Stimulated activated CD4-positive, alpha-beta T cell treated with anti-CD3 and anti-CD28 coated beads, Interleukin-12 subunit alpha, Interleukin-12 subunit beta, amount 100 ng/mL, for 48 hours (primary cell): ENCODE measurements around the gene SCN1A.
"Not testable (repeated sequence)": the region's sequence is repeated elsewhere in the genome, so short reads cannot be mapped to it uniquely, and the experiment has no call there.

Experiments used
- DNase-seq, 3 donors: peaks; one replicate each; pipeline ENCODE4 v3.0.0-alpha.2; 2020; ENCODE audit warnings: low read depth in 2 of 3, low spot score in 1 of 3

Gene SCN1A

DNA sequence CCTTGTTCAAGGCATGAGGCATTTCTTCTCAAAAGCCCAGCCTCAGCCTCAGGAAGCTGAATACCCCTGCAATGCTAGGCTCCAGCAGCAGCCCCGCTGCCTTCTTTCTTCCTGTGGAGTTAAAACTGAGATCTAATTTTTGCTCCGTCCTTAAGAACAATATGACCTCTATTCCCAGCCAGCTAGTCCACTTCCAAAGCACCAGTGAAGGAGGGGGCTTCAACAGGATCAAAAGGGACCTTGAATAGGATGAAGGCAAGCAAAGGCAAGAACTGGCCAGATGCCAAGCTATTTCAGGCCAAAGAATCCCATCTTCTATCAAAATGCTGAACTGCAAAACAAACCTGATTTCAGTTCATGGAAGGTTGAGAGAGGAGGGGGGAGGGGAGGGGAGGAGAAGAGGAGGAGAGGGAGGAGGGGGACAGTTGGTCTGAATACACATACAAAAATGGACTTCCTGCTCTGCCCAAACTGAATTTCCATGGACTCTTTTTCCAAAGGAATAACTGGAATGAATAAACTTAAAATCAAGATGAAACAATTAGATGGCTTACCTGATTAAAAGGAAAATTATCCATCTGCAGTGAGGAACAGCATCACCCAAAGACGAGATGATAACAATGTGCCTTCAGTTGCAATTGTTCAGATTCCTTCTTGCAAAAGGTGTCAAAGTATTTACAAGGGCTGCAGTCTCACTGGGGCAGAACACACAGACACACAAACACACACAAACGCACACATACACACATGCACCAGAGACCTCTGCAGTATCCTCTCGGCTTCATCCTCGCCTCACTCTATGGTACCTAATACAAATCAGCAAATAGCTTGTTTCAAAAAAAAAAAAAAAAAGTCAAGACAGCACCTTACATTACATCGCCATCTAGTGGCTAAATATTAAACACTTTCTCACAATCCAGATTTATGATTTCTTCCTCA lies at the start of gene SCN1A:
Gene SCN1A, minus strand, starts transcription at position 804 of the 939 bp plus-strand sequence. CDS start 54,399 bp downstream, outside the sequence.
- no peak for DNase-seq

GRCh38 chr2:166173263-166173662 lies 45.4 kb upstream of the SCN1A start:
- DNase-seq = no peak

DNA sequence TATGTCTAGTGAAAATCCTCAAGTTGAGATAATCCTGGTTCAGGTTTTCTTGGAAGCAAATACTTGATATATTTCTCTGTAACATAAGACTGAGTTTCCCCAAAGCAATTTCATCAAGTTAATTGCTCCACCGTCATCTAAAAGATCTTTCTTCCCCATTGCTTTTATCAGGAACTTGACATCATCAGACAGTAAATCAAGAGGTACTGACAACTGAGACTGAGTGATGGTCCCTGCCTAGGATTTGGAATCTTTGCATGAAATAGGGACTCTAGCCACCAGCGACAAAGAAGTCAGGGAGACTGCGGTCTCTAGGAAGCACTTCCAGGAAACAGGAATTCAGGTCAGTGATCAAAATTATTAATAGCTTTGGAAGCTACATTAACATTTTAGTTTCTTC lies 43.4 kb upstream of the SCN1A start:
- no peak for DNase-seq

- no peak for DNase-seq
Observed at GRCh38 chr2:166170356-166170755, 42.5 kb upstream of the SCN1A start.

GRCh38 chr2:166167449-166167848 lies 39.6 kb upstream of the SCN1A start:
- DNase-seq = no peak

- no peak for DNase-seq
Observed at GRCh38 chr2:166163775-166164174, 36.0 kb upstream of the SCN1A start.

GRCh38 chr2:166158546-166158945 lies 30.7 kb upstream of the SCN1A start:
- no peak for DNase-seq

- DNase-seq = no peak
Observed at GRCh38 chr2:166157578-166157977, 29.8 kb upstream of the SCN1A start.

GRCh38 chr2:166156985-166157490 lies 29.2 kb upstream of the SCN1A start:
- no peak for DNase-seq

- no peak for DNase-seq
Observed at GRCh38 chr2:166155589-166155988, 27.8 kb upstream of the SCN1A start.

DNA sequence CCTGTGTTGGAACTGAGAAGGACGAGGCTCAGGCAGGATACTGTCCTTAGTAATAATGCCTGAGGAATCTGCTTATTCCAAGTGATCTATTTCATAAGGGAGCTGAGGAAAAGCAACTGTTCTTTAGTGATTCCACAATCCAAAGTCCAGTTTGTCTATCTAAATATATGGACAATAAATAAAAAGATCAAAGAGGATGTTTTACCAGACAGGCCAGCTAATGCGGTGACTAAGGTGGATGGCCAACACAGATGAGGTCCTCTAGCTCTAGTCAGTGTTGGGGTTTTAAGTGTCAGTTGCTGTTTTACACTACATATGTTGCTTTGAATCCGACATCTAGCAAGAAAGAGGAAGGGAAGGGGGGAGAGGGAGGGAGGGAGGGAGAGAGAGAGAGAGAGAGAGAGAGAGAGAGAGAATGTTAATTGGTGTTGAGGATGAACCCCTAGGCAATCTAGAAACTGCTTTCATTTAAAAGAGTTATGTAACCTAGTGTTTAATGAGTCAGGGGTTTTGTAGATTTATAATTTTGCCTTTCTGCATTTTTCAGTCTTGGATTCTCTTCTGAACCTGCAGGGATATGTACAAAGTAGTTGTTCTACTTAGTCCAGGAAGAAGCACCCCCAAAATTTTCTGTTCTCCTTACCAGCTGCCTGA lies 27.0 kb upstream of the SCN1A start:
- no peak for DNase-seq

- DNase-seq = no peak
Observed at GRCh38 chr2:166152064-166152463, 24.2 kb upstream of the SCN1A start.

DNA sequence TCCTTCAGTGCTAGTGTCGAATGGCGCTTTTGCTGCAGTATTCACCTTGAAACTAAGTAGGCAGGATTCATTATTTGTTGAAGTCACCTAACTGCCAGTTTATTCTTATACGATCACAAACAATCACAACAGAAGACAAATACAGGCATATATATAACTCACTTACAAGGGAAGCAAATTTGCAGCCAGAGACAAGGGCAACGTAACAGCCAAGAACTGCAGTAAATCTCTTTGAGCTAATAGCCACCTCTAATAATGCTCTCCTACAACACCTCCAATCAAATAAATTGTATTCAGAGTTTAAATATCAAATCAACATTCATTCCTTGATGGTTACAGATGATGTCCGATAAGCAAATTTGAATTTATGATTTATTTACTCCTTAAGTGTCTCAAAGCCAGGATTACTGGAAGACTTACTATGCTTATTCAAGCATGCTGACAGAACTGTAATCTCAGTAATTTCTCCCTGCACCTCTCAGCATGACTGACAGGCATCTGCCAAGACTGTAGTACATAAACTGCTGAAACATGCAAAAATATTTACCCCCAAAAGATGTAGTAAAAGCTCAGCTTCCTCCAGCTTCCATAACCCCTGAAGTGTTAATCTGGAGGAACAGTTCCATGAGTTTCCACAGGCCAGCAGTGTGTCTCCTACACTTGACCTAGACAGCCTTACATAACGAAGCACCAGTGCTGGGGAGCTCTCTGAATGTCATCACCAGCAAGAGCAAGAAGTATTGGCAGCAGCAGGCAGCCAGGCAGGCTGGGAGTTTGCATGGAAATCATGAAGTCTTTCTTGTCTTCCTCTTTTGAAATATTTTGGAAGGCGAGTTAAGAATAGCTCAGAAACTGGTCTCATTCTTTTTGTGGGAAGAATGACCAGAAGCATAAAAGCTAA lies 20.9 kb upstream of the SCN1A start:
- DNase-seq = no peak

DNA sequence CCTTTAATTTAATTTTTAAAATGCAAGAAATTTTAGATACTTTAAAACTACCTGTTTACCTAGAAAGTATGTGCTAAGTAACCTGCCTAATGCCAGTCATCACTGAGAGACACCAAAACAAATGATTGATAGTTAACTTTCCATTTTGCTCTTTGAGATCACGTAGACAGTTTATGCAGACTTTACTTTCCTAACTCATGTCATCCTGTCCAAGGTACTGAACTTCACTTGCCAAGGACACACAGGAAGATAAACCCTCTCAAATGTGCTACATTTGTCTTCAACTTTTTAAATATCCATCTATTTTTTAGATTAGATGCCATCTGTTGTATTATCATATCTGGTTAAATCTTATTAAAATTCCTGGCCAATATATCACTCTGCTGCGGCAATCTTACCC lies 20.1 kb upstream of the SCN1A start:
- no peak for DNase-seq

DNA sequence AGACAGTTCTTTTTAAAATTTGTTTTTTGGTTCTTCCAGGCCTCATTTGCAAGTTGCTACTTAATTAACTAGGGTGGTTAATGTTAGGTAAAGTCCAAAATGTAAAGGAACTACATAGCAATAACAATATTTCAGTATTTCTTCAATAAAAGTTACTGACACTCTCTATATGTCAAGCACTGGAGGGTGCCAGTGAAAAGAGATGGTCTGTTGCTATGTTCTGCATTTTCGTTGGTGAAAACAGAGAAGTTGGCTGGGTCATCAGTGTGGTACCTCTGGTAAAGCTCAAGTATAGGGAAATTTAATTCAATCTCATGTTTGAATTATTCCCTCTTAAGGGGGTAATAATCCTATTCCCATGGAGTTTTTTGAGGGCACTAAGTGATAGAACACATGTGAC lies 16.3 kb upstream of the SCN1A start:
- no peak for DNase-seq

- DNase-seq = no peak
Observed at GRCh38 chr2:166140932-166141331, 13.1 kb upstream of the SCN1A start.

- no peak for DNase-seq
Observed at GRCh38 chr2:166140475-166140874, 12.7 kb upstream of the SCN1A start.

DNA sequence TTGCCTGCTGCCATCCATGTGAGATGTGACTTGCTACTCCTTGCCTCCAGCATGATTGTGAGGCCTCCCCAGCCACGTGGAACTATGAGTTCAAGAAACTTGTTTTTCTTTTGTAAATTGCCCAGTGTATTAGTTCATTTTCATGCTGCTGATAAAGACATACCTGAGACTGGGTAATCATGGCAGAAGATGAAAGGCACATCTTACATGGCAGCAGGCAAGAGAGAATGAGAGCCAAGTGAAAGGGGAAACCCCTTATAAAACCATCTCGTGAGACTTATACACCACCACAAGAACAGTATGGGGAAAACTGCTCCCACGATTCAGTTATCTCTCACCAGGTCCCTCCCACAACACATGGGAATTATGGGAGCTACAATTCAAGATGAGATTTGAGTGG lies 11.7 kb upstream of the SCN1A start:
- DNase-seq = not testable (repeated sequence)

DNA sequence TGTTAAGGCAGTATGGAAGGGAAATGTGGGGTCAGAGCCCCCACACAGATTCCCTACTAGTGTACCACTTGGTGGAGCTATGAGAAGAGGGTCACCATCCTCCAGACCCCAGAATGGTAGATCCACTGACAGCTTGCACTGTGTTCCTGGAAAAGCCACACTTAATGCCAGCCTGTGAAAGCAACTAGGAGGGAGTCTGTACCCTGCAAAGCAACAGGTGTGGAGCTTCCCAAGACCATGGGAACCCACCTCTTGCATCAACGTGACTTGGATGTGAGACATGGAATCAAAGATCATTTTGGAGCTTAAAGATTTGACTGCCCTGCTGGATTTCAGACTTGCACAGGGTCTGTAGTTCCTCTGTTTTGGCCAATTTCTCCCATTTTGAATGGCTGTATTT lies 10.8 kb upstream of the SCN1A start:
- no peak for DNase-seq

DNA sequence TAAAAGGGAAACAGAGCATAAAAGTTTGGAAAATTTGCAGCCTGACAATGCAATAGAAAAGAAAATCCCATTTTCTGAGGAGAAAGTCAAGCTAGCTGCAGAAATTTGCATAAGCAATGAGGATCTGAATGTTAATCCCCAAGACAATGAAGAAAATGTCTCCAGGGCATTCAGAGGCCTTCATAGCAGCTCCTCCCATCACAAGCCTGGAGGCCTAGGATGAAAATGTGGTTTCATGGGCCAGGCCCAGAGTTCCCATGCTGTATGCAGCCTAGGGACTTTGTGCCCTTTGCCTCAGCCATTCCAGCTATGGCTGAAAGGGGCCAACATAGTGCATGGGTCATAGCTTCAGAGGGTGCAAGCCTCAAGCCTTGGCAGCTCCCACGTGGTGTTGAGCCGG lies 10.3 kb upstream of the SCN1A start:
- no peak for DNase-seq

GRCh38 chr2:166137331-166137730 lies 9.5 kb upstream of the SCN1A start:
- DNase-seq = no peak
